ENCODE measurements around the gene TGFB2.

The TGFB2 gene

GRCh38 chr1:218322762-218323161, 22.4 kb upstream of the TGFB2 start:
- in situ Hi-C loops (cut with HindIII; ENCODE audit: low pct_ligation_motif_present, low sequenced_read_pairs) = no loop called here
- no peak overlapping the region for H3K4me3 ChIP-seq (ENCODE audit: low read depth, low read length)
- no peak for TF ChIP-seq CTCF (IDR thresholded peaks at IDR 0.05; ENCODE audit: low read depth, low read length, missing control alignments)

DNA sequence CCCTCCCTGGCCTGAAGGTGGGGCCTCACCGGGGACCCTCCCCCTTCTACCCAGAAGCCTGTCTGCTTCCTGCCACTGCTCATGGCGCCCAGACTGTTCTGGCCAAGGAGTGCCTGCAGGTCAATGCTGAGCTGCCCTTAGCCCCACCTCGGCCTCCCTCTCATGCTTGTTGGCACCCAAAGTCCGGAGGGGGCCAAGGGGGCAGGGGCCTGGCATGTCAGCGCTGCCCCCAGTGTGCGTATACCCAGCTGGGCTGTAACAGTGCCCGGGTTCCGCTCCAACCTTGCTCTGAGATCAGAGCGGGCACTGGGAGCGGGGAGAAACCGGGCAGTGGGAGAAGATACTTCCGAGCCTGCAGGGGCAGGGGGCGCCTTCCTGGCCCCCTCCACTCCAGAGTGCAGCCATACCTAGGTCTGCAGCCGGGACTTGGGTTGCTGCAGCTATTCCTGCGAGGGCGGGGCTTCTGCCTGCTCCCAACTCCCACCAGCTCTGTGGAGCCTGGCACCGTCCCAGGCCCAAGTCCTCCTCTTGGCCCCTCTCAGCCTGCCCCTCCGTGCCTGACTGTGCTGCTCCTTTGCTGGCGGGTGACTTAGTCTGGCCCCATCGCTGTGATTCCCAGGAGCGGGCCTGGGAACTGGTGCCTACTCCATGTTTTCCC, 21.4 kb upstream of the TGFB2 start:
- no peak for TF ChIP-seq CTCF (IDR thresholded peaks at IDR 0.05; ENCODE audit: low read depth, low read length, missing control alignments)
- DNase-seq = no peak
- no peak overlapping the region for H3K27ac ChIP-seq
- H3K4me3 ChIP-seq (ENCODE audit: low read depth, low read length) = no peak overlapping the region
- H3K36me3 ChIP-seq (replicated peaks) = peaks cover 10% of the 10 kb centered on the region
- in situ Hi-C loops (cut with HindIII; ENCODE audit: low pct_ligation_motif_present, low sequenced_read_pairs) = no loop called here
- no peaks in the 10 kb centered on the region for H3K27me3 ChIP-seq (replicated peaks)

More at GRCh38 chr1:218322762-218323161, 22.4 kb upstream of the TGFB2 start:
- no peak for DNase-seq
- Histone ChIP-seq H3K36me3 (replicated peaks) (peaks cover 10% of the 10 kb centered on the region), H3K27ac (no peak overlapping the region), H3K27me3 (replicated peaks) (no peaks in the 10 kb centered on the region)

- Histone ChIP-seq H3K27me3 (replicated peaks) (no peaks in the 10 kb centered on the region), H3K36me3 (replicated peaks) (peaks cover 10% of the 10 kb centered on the region), H3K27ac (no peak overlapping the region), H3K4me3 (ENCODE audit: low read depth, low read length) (no peak overlapping the region)
- DNase-seq = no peak
- in situ Hi-C loops (cut with HindIII; ENCODE audit: low pct_ligation_motif_present, low sequenced_read_pairs) = no loop called here
- no peak for TF ChIP-seq CTCF (IDR thresholded peaks at IDR 0.05; ENCODE audit: low read depth, low read length, missing control alignments)
Measured at GRCh38 chr1:218324226-218324580, 20.9 kb upstream of the TGFB2 start.

GRCh38 chr1:218328769-218329168, 16.4 kb upstream of the TGFB2 start:
- Histone ChIP-seq H3K27me3 (replicated peaks) (no peaks in the 10 kb centered on the region), H3K36me3 (replicated peaks) (no peaks in the 10 kb centered on the region), H3K4me3 (ENCODE audit: low read depth, low read length) (no peak overlapping the region), H3K27ac (no peak overlapping the region)
- DNase-seq = no peak
- in situ Hi-C loops (cut with HindIII; ENCODE audit: low pct_ligation_motif_present, low sequenced_read_pairs) = no loop called here
- TF ChIP-seq CTCF (IDR thresholded peaks at IDR 0.05; ENCODE audit: low read depth, low read length, missing control alignments) = no peak

DNA sequence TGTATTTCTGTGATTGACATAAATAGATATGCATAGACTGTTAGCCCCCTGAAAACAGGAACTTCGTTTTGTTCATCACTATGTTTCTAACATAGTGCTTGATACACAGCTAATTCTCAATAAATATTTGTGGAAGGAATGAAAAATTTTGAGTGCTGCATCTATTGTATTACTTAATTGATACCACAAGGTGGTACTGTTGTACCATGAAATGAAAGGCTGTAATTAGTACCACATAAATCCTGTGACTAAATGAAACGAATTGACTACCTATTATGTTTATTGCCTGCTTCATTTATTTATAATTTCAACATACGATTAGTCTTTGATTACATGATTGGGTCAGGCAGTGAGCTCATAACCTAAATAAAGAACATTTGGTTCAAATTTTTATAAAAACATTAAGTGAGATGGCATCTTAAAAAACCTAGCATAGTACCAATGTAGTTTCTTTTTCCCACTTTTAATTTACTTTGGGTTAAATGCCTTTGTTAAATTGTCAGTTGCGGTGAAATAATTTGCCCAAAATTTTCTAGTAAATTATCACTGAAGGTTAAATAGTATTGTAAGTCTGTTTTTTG, 15.0 kb upstream of the TGFB2 start:
- Histone ChIP-seq H3K36me3 (replicated peaks) (no peaks in the 10 kb centered on the region), H3K4me3 (ENCODE audit: low read depth, low read length) (no peak overlapping the region), H3K27me3 (replicated peaks) (no peaks in the 10 kb centered on the region), H3K27ac (peak overlapping the region; percentile 20)
- in situ Hi-C loops (cut with HindIII; ENCODE audit: low pct_ligation_motif_present, low sequenced_read_pairs) = no loop called here
- DNase-seq = no peak
- no peak for TF ChIP-seq CTCF (IDR thresholded peaks at IDR 0.05; ENCODE audit: low read depth, low read length, missing control alignments)

DNA sequence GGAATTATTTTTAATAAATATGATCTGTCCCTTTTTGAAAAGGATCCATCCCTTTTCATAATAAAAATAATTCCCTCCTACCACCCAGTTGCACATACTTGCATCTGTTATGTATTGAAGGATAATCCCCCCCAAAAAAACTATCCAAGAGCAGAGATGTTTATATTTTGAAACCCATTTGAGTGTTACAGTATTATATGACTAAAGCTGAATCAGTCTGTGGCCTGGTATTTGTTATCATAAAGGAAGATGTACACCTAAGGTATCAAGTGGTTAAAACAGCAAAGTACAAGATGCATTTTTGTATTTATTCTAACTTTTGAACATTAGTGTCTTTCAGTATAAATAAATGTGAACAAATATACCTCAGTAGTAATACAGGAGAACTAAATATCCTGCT, 12.7 kb upstream of the TGFB2 start:
- Histone ChIP-seq H3K36me3 (replicated peaks) (no peaks in the 10 kb centered on the region), H3K4me3 (ENCODE audit: low read depth, low read length) (no peak overlapping the region), H3K27me3 (replicated peaks) (no peaks in the 10 kb centered on the region), H3K27ac (no peak overlapping the region)
- no peak for DNase-seq
- no peak for TF ChIP-seq CTCF (IDR thresholded peaks at IDR 0.05; ENCODE audit: low read depth, low read length, missing control alignments)
- in situ Hi-C loops (cut with HindIII; ENCODE audit: low pct_ligation_motif_present, low sequenced_read_pairs) = no loop called here

Data from brain microvascular endothelial cell (primary cell).